ENCODE results near the gene PKP4. TPM values are rescaled to one million over a fixed set of nuclear protein-coding genes. Genes with fewer than 3 reads are reported as not detected.
A peak's percentile ranks its signal among the peaks of the same experiment; 100 is the strongest.

The PKP4 gene
- polyA plus RNA-seq (2011; rRNA removed) (47.0 and 48.4 TPM in 2 replicates), polyA minus RNA-seq (2011; rRNA and poly(A)+ RNA removed) (83.7 and 101 TPM in 2 replicates)

- Histone ChIP-seq H3K27me3 (ENCODE audit: control insufficient read depth, insufficient read depth, low read length) (no peaks in the 10 kb centered on the region), H3K4me3 (ENCODE audit: low read depth, low read length) (peak within 1 kb of the TSS; percentile 97), H3K36me3 (ENCODE audit: control insufficient read depth, insufficient read depth, low read length) (no peaks in the 10 kb centered on the region)
- ChIA-PET POLR2A (interaction anchor here (0.5 kb wide), 1 partner anchor 155 kb away, joined by 3 read pairs; no protein-coding TSS in a partner anchor), CTCF (interaction anchor here (0.6 to 3.3 kb wide), 8 partner anchors 26 to 423 kb away, joined by 3 to 16 read pairs (median 3); no protein-coding TSS in a partner anchor)
- DNase-seq (ENCODE audit: low read depth), result peak; percentile 55
- TF ChIP-seq CTCF (IDR thresholded peaks at IDR 0.05; ENCODE audit: insufficient read depth, low read depth, low read length), result peak; percentile 20; the same call in 1 of the 2 replicates
Observed at GRCh38 chr2:158456309-158457066, at the start of gene PKP4, which contains the start of gene CCDC148. Gene PKP4 (plus strand): TSS chr2:158456952. CDS start chr2:158533185, 76,233 bp downstream. Gene CCDC148 (minus strand): TSS chr2:158456753. CDS start chr2:158456439, 314 bp downstream.

GRCh38 chr2:158407031-158407430 is 49.7 kb upstream of the PKP4 start:
- ChIA-PET POLR2A (no interaction called here), CTCF (no interaction called here)
- DNase-seq (ENCODE audit: low read depth), result no peak
- Histone ChIP-seq H3K27me3 (ENCODE audit: control insufficient read depth, insufficient read depth, low read length) (no peaks in the 10 kb centered on the region), H3K36me3 (ENCODE audit: control insufficient read depth, insufficient read depth, low read length) (no peaks in the 10 kb centered on the region), H3K4me3 (ENCODE audit: low read depth, low read length) (no peak overlapping the region)
- no peak for TF ChIP-seq CTCF (IDR thresholded peaks at IDR 0.05; ENCODE audit: insufficient read depth, low read depth, low read length)

- CTCF ChIA-PET, result no interaction called here
- no peak for TF ChIP-seq CTCF (IDR thresholded peaks at IDR 0.05; ENCODE audit: insufficient read depth, low read depth, low read length)
- H3K27me3 ChIP-seq (ENCODE audit: control insufficient read depth, insufficient read depth, low read length), result no peaks in the 10 kb centered on the region
- H3K36me3 ChIP-seq (ENCODE audit: control insufficient read depth, insufficient read depth, low read length), result no peaks in the 10 kb centered on the region
- H3K4me3 ChIP-seq (ENCODE audit: low read depth, low read length), result no peak overlapping the region
- POLR2A ChIA-PET, result no interaction called here
- no peak for DNase-seq (ENCODE audit: low read depth)
Observed at GRCh38 chr2:158410132-158410531, 46.6 kb upstream of the PKP4 start.

- POLR2A ChIA-PET, result no interaction called here
- TF ChIP-seq CTCF (IDR thresholded peaks at IDR 0.05; ENCODE audit: insufficient read depth, low read depth, low read length), result no peak
- no peak for DNase-seq (ENCODE audit: low read depth)
- CTCF ChIA-PET, result interaction anchor here (0.7 to 1.1 kb wide), 2 partner anchors 9 to 140 kb away, joined by 4 to 5 read pairs; no protein-coding TSS in a partner anchor
- no peak overlapping the region for H3K4me3 ChIP-seq (ENCODE audit: low read depth, low read length)
- H3K27me3 ChIP-seq (ENCODE audit: control insufficient read depth, insufficient read depth, low read length), result no peaks in the 10 kb centered on the region
- H3K36me3 ChIP-seq (ENCODE audit: control insufficient read depth, insufficient read depth, low read length), result no peaks in the 10 kb centered on the region
Observed at GRCh38 chr2:158411748-158412147, 45.0 kb upstream of the PKP4 start.

- Histone ChIP-seq H3K4me3 (ENCODE audit: low read depth, low read length) (no peak overlapping the region), H3K36me3 (ENCODE audit: control insufficient read depth, insufficient read depth, low read length) (no peaks in the 10 kb centered on the region), H3K27me3 (ENCODE audit: control insufficient read depth, insufficient read depth, low read length) (no peaks in the 10 kb centered on the region)
- CTCF ChIA-PET, result interaction anchor here (0.7 to 1.1 kb wide), 2 partner anchors 9 to 140 kb away, joined by 4 to 5 read pairs; no protein-coding TSS in a partner anchor
- POLR2A ChIA-PET, result no interaction called here
- DNase-seq (ENCODE audit: low read depth), result peak; percentile 36
- no peak for TF ChIP-seq CTCF (IDR thresholded peaks at IDR 0.05; ENCODE audit: insufficient read depth, low read depth, low read length)
Observed at GRCh38 chr2:158412206-158412605, 44.5 kb upstream of the PKP4 start.

Data from BJ (cell line).